Activated T-helper 2 cell treated with anti-CD3 and anti-CD28 coated beads, Interferon-gamma antibody, Interleukin-2, Interleukin-4, amounts not matched to agents 10 μg/mL and 5 μg/mL and 100 μg/mL, durations not matched to agents 14 hours and 24 hours and 36 hours (primary cell): ENCODE data around the gene TAF1L. TPM values are rescaled to one million over a fixed set of nuclear protein-coding genes. Genes with fewer than 3 reads are reported as not detected.
"Not testable (repeated sequence)": the region's sequence is repeated elsewhere in the genome, so short reads cannot be mapped to it uniquely, and the experiment has no call there.

Source experiments
- DNase-seq: peaks from one replicate; pipeline ENCODE4 v3.0.0; 2021; ENCODE audit warnings: low spot score
- H3K27ac Mint-ChIP-seq: one replicate; pipeline ENCODE4 v1.8.0; 2021; ENCODE audit warnings: mixed read lengths
- H3K27me3 Mint-ChIP-seq: one replicate; pipeline ENCODE4 v1.8.0; 2021; ENCODE audit warnings: low read depth, mixed read lengths
- H3K36me3 Mint-ChIP-seq: one replicate; pipeline ENCODE4 v1.8.0; 2021; ENCODE audit warnings: low read depth, mixed read lengths
- H3K4me1 Mint-ChIP-seq: one replicate; pipeline ENCODE4 v1.8.0; 2021; ENCODE audit warnings: low read depth, mixed read lengths
- H3K4me3 Mint-ChIP-seq: one replicate; pipeline ENCODE4 v1.8.0; 2021; ENCODE audit warnings: low read depth, mild to moderate bottlenecking, moderate library complexity, mixed read lengths
- H3K9me3 Mint-ChIP-seq: one replicate; pipeline ENCODE4 v1.8.0; 2021; ENCODE audit warnings: mixed read lengths
- intact Hi-C: fragments of 100-400 bp; cut with micrococcal nuclease; formaldehyde crosslinking; loops from one replicate; pipeline ENCODE4 v1.15.1; 2023
- total RNA-seq: library from RNA; stranded (reverse); gene quantifications from 2 replicates; pipeline ENCODE4 v1.2.3, GENCODE V29; 2022

TAF1L gene
- not detected in 2 replicates for total RNA-seq

GRCh38 chr9:32635362-32635761 is at the start of gene TAF1L:
Gene TAF1L, minus strand, starts transcription at chr9:32635669. Its CDS starts 90 bp downstream, at chr9:32635579.
- Mint-ChIP-seq H3K9me3 (no peaks in the 10 kb centered on the region), H3K27me3 (no peaks in the 10 kb centered on the region), H3K36me3 (no peaks in the 10 kb centered on the region), H3K4me1 (no peaks in the 10 kb centered on the region), H3K27ac (no peak within 1 kb of the TSS), H3K4me3 (no peak within 1 kb of the TSS)
- intact Hi-C loops, result no loop called here
- DNase-seq, result no peak

- peaks cover 22% of the 10 kb centered on the region for H3K9me3 Mint-ChIP-seq
- H3K36me3 Mint-ChIP-seq, result no peaks in the 10 kb centered on the region
Measured at GRCh38 chr9:32681751-32682150, 46.3 kb upstream of the TAF1L start.

GRCh38 chr9:32677931-32678330 is 42.5 kb upstream of the TAF1L start:
- H3K36me3 Mint-ChIP-seq, result no peaks in the 10 kb centered on the region
- H3K27ac Mint-ChIP-seq, result no peak overlapping the region
- peaks cover 12% of the 10 kb centered on the region for H3K9me3 Mint-ChIP-seq
- H3K4me3 Mint-ChIP-seq, result no peak overlapping the region
- intact Hi-C loops, result no loop called here
- DNase-seq, result no peak
- no peaks in the 10 kb centered on the region for H3K4me1 Mint-ChIP-seq
- no peaks in the 10 kb centered on the region for H3K27me3 Mint-ChIP-seq

More at GRCh38 chr9:32681751-32682150, 46.3 kb upstream of the TAF1L start:
- no peaks in the 10 kb centered on the region for H3K4me1 Mint-ChIP-seq
- no peak overlapping the region for H3K4me3 Mint-ChIP-seq
- no peaks in the 10 kb centered on the region for H3K27me3 Mint-ChIP-seq
- intact Hi-C loops, result no loop called here
- no peak for DNase-seq
- H3K27ac Mint-ChIP-seq, result no peak overlapping the region

- no peaks in the 10 kb centered on the region for H3K36me3 Mint-ChIP-seq
- H3K4me1 Mint-ChIP-seq, result no peaks in the 10 kb centered on the region
- no peak overlapping the region for H3K27ac Mint-ChIP-seq
- no peaks in the 10 kb centered on the region for H3K27me3 Mint-ChIP-seq
- intact Hi-C loops, result no loop called here
- DNase-seq, result no peak
- no peaks in the 10 kb centered on the region for H3K9me3 Mint-ChIP-seq
- no peak overlapping the region for H3K4me3 Mint-ChIP-seq
Measured at GRCh38 chr9:32672469-32672868, 37.0 kb upstream of the TAF1L start.

- Mint-ChIP-seq H3K27me3 (no peaks in the 10 kb centered on the region), H3K4me3 (no peak overlapping the region), H3K9me3 (no peaks in the 10 kb centered on the region), H3K36me3 (no peaks in the 10 kb centered on the region), H3K27ac (no peak overlapping the region), H3K4me1 (no peaks in the 10 kb centered on the region)
- intact Hi-C loops, result no loop called here
- no peak for DNase-seq
Measured at GRCh38 chr9:32671333-32671732, 35.9 kb upstream of the TAF1L start.

GRCh38 chr9:32665101-32665500 is 29.6 kb upstream of the TAF1L start:
- Mint-ChIP-seq H3K4me1 (no peaks in the 10 kb centered on the region), H3K27ac (no peak overlapping the region), H3K36me3 (no peaks in the 10 kb centered on the region), H3K9me3 (no peaks in the 10 kb centered on the region), H3K4me3 (no peak overlapping the region), H3K27me3 (no peaks in the 10 kb centered on the region)
- intact Hi-C loops, result no loop called here
- DNase-seq, result no peak

GRCh38 chr9:32663741-32664140 is 28.3 kb upstream of the TAF1L start:
- intact Hi-C loops, result no loop called here
- Mint-ChIP-seq H3K27ac (no peak overlapping the region), H3K4me1 (no peaks in the 10 kb centered on the region)

GRCh38 chr9:32647671-32648070 is 12.2 kb upstream of the TAF1L start:
- H3K27ac Mint-ChIP-seq, result no peak overlapping the region
- intact Hi-C loops, result no loop called here
- no peak overlapping the region for H3K4me3 Mint-ChIP-seq
- no peaks in the 10 kb centered on the region for H3K4me1 Mint-ChIP-seq
- H3K9me3 Mint-ChIP-seq, result no peaks in the 10 kb centered on the region
- H3K27me3 Mint-ChIP-seq, result no peaks in the 10 kb centered on the region
- DNase-seq, result no peak
- H3K36me3 Mint-ChIP-seq, result no peaks in the 10 kb centered on the region

More at GRCh38 chr9:32663741-32664140, 28.3 kb upstream of the TAF1L start:
- Mint-ChIP-seq H3K9me3 (no peaks in the 10 kb centered on the region), H3K4me3 (no peak overlapping the region), H3K27me3 (no peaks in the 10 kb centered on the region), H3K36me3 (no peaks in the 10 kb centered on the region)
- DNase-seq, result no peak

- Mint-ChIP-seq H3K4me1 (no peaks in the 10 kb centered on the region), H3K27me3 (no peaks in the 10 kb centered on the region), H3K4me3 (no peak overlapping the region)
Measured at GRCh38 chr9:32644698-32645097, 9.2 kb upstream of the TAF1L start.

GRCh38 chr9:32633151-32633550 is 2.3 kb downstream of the TAF1L start:
- DNase-seq, H3K27ac Mint-ChIP-seq, H3K4me1 Mint-ChIP-seq, H3K27me3 Mint-ChIP-seq, H3K4me3 Mint-ChIP-seq, H3K9me3 Mint-ChIP-seq, intact Hi-C loops, H3K36me3 Mint-ChIP-seq: not testable (repeated sequence)

More at GRCh38 chr9:32644698-32645097, 9.2 kb upstream of the TAF1L start:
- Mint-ChIP-seq H3K9me3 (no peaks in the 10 kb centered on the region), H3K27ac (no peak overlapping the region), H3K36me3 (no peaks in the 10 kb centered on the region)
- DNase-seq, result no peak
- intact Hi-C loops, result no loop called here

GRCh38 chr9:32631991-32632390 is 3.5 kb downstream of the TAF1L start:
- Mint-ChIP-seq H3K27ac (no peak overlapping the region), H3K27me3 (no peaks in the 10 kb centered on the region), H3K9me3 (no peaks in the 10 kb centered on the region), H3K4me3 (no peak overlapping the region), H3K36me3 (no peaks in the 10 kb centered on the region), H3K4me1 (no peaks in the 10 kb centered on the region)
- intact Hi-C loops, result no loop called here
- no peak for DNase-seq

GRCh38 chr9:32627394-32627954 is 8.0 kb downstream of the TAF1L start:
- Mint-ChIP-seq H3K36me3 (no peaks in the 10 kb centered on the region), H3K27ac (no peak overlapping the region), H3K4me1 (no peaks in the 10 kb centered on the region), H3K9me3 (no peaks in the 10 kb centered on the region), H3K4me3 (no peak overlapping the region), H3K27me3 (no peaks in the 10 kb centered on the region)
- intact Hi-C loops, result no loop called here
- no peak for DNase-seq

- H3K27me3 Mint-ChIP-seq, result no peaks in the 10 kb centered on the region
- DNase-seq, result no peak
- H3K9me3 Mint-ChIP-seq, result no peaks in the 10 kb centered on the region
- intact Hi-C loops, result no loop called here
- H3K4me3 Mint-ChIP-seq, result no peak overlapping the region
- no peaks in the 10 kb centered on the region for H3K4me1 Mint-ChIP-seq
- no peak overlapping the region for H3K27ac Mint-ChIP-seq
- H3K36me3 Mint-ChIP-seq, result no peaks in the 10 kb centered on the region
Measured at GRCh38 chr9:32625320-32625719, 10.1 kb downstream of the TAF1L start.

- Mint-ChIP-seq H3K4me1 (no peaks in the 10 kb centered on the region), H3K27me3 (no peaks in the 10 kb centered on the region), H3K4me3 (no peak overlapping the region), H3K27ac (no peak overlapping the region), H3K9me3 (no peaks in the 10 kb centered on the region), H3K36me3 (no peaks in the 10 kb centered on the region)
- DNase-seq, result no peak
- intact Hi-C loops, result no loop called here
Measured at GRCh38 chr9:32622948-32623347, 12.5 kb downstream of the TAF1L start.
